A549 (cell line): Measurements from ENCODE around the gene A4GNT. TPM values are rescaled to one million over a fixed set of nuclear protein-coding genes. Genes with fewer than 3 reads are reported as not detected.

Source experiments
- ATAC-seq, 2 experiments: fragments of 200-7000 bp in 1 of 2; fragments of >200 bp in 1 of 2; cut with Nextera tagmentation in 1 of 2; cut with Tn5 transposase in 1 of 2; 3 replicates each; pipeline versions ENCODE4 v1.8.0 to v1.9.1; 2018 to 2020; ENCODE audit warnings: mild to moderate bottlenecking in 1 of 2, moderate library complexity in 1 of 2
- CTCF ChIA-PET: fragments of 300-600 bp; sonication (Branson Sonifier 250); formaldehyde crosslinking; extraction: SDS; loops from one replicate; lab custom pipeline; 2021; ENCODE audit warnings: antibody characterized with exemption, inconsistent platforms; lab: Yijun Ruan, JAX
- POLR2A ChIA-PET: fragments of 350-600 bp; formaldehyde crosslinking; extraction: SDS; loops from one replicate; lab custom pipeline; 2021; ENCODE audit warnings: antibody characterized with exemption, inconsistent platforms; lab: Yijun Ruan, JAX
- DNase-seq, 2 experiments: peaks; one replicate each; pipeline versions ENCODE4 v3.0.0 to v3.0.0-alpha.2; 2011 to 2016; ENCODE audit warnings: low read depth in 1 of 2, low spot score in 1 of 2
- FAIRE-seq: peaks from 2 replicates; lab custom pipeline; 2011; peaks lifted over from hg19 to GRCh38; lab: Jason Lieb, UNC
- H3K27ac ChIP-seq, 2 experiments: fragments of >200 bp; sonication (Bioruptor Twin); formaldehyde crosslinking; 3 replicates each; pipeline ENCODE4 v1.5.1; 2016 to 2017
- H3K4me1 ChIP-seq: fragments of >200 bp; sonication (Bioruptor Twin); formaldehyde crosslinking; 3 replicates; pipeline ENCODE4 v1.6.1; 2016
- H3K4me2 ChIP-seq: fragments of >200 bp; sonication (Bioruptor Twin); formaldehyde crosslinking; 3 replicates; pipeline ENCODE4 v1.6.1; 2016
- H3K4me3 ChIP-seq: fragments of >200 bp; sonication (Bioruptor Twin); formaldehyde crosslinking; 3 replicates; pipeline ENCODE4 v1.5.1; 2016
- H3K9me3 ChIP-seq: fragments of >200 bp; sonication (Bioruptor Twin); formaldehyde crosslinking; 3 replicates; pipeline ENCODE4 v1.6.1; 2016
- CBX2 ChIP-seq: fragments of 200-600 bp; sonication (generic); IDR thresholded peaks from 2 replicates; pipeline ENCODE4 v1.6.1; 2016; ENCODE audit warnings: low read depth, mild to moderate bottlenecking, borderline replicate concordance
- CEBPB ChIP-seq, 2 experiments: fragments of >200 bp in 1 of 2; sonication (Bioruptor Twin) in 1 of 2; formaldehyde crosslinking in 1 of 2; IDR thresholded peaks; 2 replicates each; pipeline ENCODE4 v1.6.1; 2012 to 2016
- CTCF ChIP-seq: fragments of >200 bp; sonication (Bioruptor Twin); formaldehyde crosslinking; IDR thresholded peaks from 3 replicates; pipeline ENCODE4 v1.5.1; 2016
- E2F6 ChIP-seq: IDR thresholded peaks from 2 replicates; pipeline ENCODE4 v1.6.1; 2012; ENCODE audit warnings: low read depth, borderline replicate concordance
- EHF ChIP-seq: fragments of 250-450 bp; sonication (Bioruptor Pico); IDR thresholded peaks from 2 replicates; pipeline ENCODE4 v1.5.0; 2020; ENCODE audit warnings: mild to moderate bottlenecking
- ESRRA ChIP-seq: fragments of 150-350 bp; IDR thresholded peaks from 2 replicates; pipeline ENCODE4 v1.6.1; 2014; ENCODE audit warnings: mild to moderate bottlenecking, low read length, borderline replicate concordance
- FOSB ChIP-seq: fragments of 250-450 bp; sonication (Bioruptor Pico); IDR thresholded peaks from 2 replicates; pipeline ENCODE4 v1.5.0; 2020; ENCODE audit warnings: mild to moderate bottlenecking, moderate library complexity
- FOSL2 ChIP-seq, 2 experiments: fragments of 450-650 bp in 1 of 2; fragments of >200 bp in 1 of 2; sonication (Bioruptor Twin) in 1 of 2; formaldehyde crosslinking; IDR thresholded peaks; 2 replicates each; pipeline versions ENCODE4 v1.5.0 to v1.6.1; 2016 to 2020; ENCODE audit warnings: mild to moderate bottlenecking in 1 of 2, moderate library complexity in 1 of 2
- HEYL ChIP-seq: fragments of 250-450 bp; sonication (Bioruptor Pico); IDR thresholded peaks from 2 replicates; pipeline ENCODE4 v1.8.0; 2021; ENCODE audit warnings: mild to moderate bottlenecking, moderate library complexity
- HMGXB4 ChIP-seq: fragments of 250-450 bp; sonication (Bioruptor Pico); IDR thresholded peaks from 2 replicates; pipeline ENCODE4 v1.5.0; 2021; ENCODE audit warnings: mild to moderate bottlenecking, moderate library complexity, borderline replicate concordance
- HOXB5 ChIP-seq: fragments of 250-450 bp; sonication (Bioruptor Pico); IDR thresholded peaks from 2 replicates; pipeline ENCODE4 v1.5.0; 2020; ENCODE audit warnings: mild to moderate bottlenecking, moderate library complexity
- KDM5A ChIP-seq: fragments of 200-600 bp; sonication (generic); IDR thresholded peaks from 2 replicates; pipeline ENCODE4 v1.6.1; 2016; ENCODE audit warnings: antibody characterized with exemption, mild to moderate bottlenecking
- MAFK ChIP-seq: fragments of 450-650 bp; IDR thresholded peaks from 2 replicates; pipeline ENCODE4 v1.6.1; 2014; ENCODE audit not compliant: partially characterized antibody
- MAX ChIP-seq: IDR thresholded peaks from 2 replicates; pipeline ENCODE4 v1.6.1; 2012
- MYC ChIP-seq: IDR thresholded peaks from 2 replicates; pipeline ENCODE4 v1.6.1; 2012; ENCODE audit warnings: mild to moderate bottlenecking, inconsistent platforms, low read length, improper control_type of control experiment, borderline replicate concordance
- NR3C1 ChIP-seq: fragments of >200 bp; sonication (Bioruptor Twin); formaldehyde crosslinking; IDR thresholded peaks from 3 replicates; pipeline ENCODE4 v1.6.1; 2017
- PBX3 ChIP-seq: IDR thresholded peaks from 2 replicates; pipeline ENCODE4 v1.6.1; 2012
- POLR2AphosphoS2 ChIP-seq: conservative IDR thresholded peaks from 2 replicates; pipeline ENCODE4 v1.6.1; 2012; ENCODE audit warnings: low read length, improper control_type of control experiment, inconsistent platforms
- RAD21 ChIP-seq, 2 experiments: fragments of >200 bp in 1 of 2; sonication (Bioruptor Twin) in 1 of 2; formaldehyde crosslinking in 1 of 2; IDR thresholded peaks in 1 of 2; conservative IDR thresholded peaks in 1 of 2; 2 replicates in 1 of 2; 3 replicates in 1 of 2; pipeline ENCODE4 v1.6.1; 2012 to 2018; ENCODE audit warnings: inconsistent platforms in 1 of 2
- RCOR1 ChIP-seq: fragments of 150-350 bp; IDR thresholded peaks from 2 replicates; pipeline ENCODE4 v1.6.1; 2014; ENCODE audit warnings: antibody characterized with exemption, low read length, low read depth
- SMC3 ChIP-seq: fragments of >200 bp; sonication (Bioruptor Twin); formaldehyde crosslinking; IDR thresholded peaks from 3 replicates; pipeline ENCODE4 v1.6.1; 2018; ENCODE audit warnings: inconsistent platforms
- SREBF2 ChIP-seq: fragments of 450-650 bp; IDR thresholded peaks from 2 replicates; pipeline ENCODE4 v1.6.1; 2014; ENCODE audit warnings: mild to moderate bottlenecking, moderate library complexity
- TFCP2L1 ChIP-seq: fragments of 250-450 bp; sonication (Bioruptor Pico); IDR thresholded peaks from 2 replicates; pipeline ENCODE4 v1.5.0; 2021; ENCODE audit warnings: mild to moderate bottlenecking
- TP53 ChIP-seq: fragments of 250-450 bp; sonication (Bioruptor Pico); IDR thresholded peaks from 2 replicates; pipeline ENCODE4 v1.5.0; 2021; ENCODE audit warnings: mild to moderate bottlenecking, moderate library complexity
- WGBS: methylation state at CpG from one replicate; pipeline ENCODE4 v1.1.6; 2017; ENCODE audit errors: missing lambda C conversion rate; 5-methylcytosine and 5-hydroxymethylcytosine counted together
- polyA minus RNA-seq: library from RNA; depleted of rRNA, polyadenylated mRNA; stranded (reverse); fragments of >200 nt; gene quantifications from 2 replicates; pipeline ENCODE4 v1.2.3, GENCODE V29; 2011; rRNA and poly(A)+ RNA removed
- polyA plus RNA-seq, 4 experiments: library from polyadenylated mRNA; depleted of rRNA in 3 of 4; stranded (reverse); fragments of >200 nt; fragmentation: RNase III in 1 of 4; extraction: RNeasy Plus Mini Kit Qiagen cat#74134 plus additional on column Dnase treatment in 1 of 4; gene quantifications; 2 replicates in 3 of 4; 3 replicates in 1 of 4; pipeline ENCODE4 v1.2.3, GENCODE V29; 2011 to 2017

Gene A4GNT
- polyA plus RNA-seq (2011; rRNA removed) (not detected in 2 replicates), polyA plus RNA-seq (2017; fragmentation: RNase III; extraction: RNeasy Plus Mini Kit Qiagen cat#74134 plus additional on column Dnase treatment) (not detected in 3 replicates), polyA minus RNA-seq (not detected in 2 replicates)
- not detected in 2 replicates for polyA plus RNA-seq (2012; cell fraction: cytosol; rRNA removed)
- not detected in 2 replicates for polyA plus RNA-seq (2012; cell fraction: nucleus; rRNA removed)

- no peak within 1 kb of the TSS for H3K4me2 ChIP-seq
- ATAC-seq (no peak), DNase-seq (no peak), FAIRE-seq (no peak)
- no peak within 1 kb of the TSS for H3K4me3 ChIP-seq
- no peak for TF ChIP-seq PBX3
- no peak for TF ChIP-seq TP53 (CRISPR knock-in tag)
- no peak for TF ChIP-seq ESRRA
- no peak for TF ChIP-seq MAFK
- TF ChIP-seq MYC = no peak
- TF ChIP-seq POLR2AphosphoS2 = no peak
- no peak for TF ChIP-seq EHF (CRISPR knock-in tag)
- no peak for TF ChIP-seq E2F6
- no peak for TF ChIP-seq HMGXB4
- TF ChIP-seq FOSB = no peak
- TF ChIP-seq FOSL2 (IDR thresholded peaks at IDR 0.05) = no peak
- TF ChIP-seq FOSL2 (CRISPR knock-in tag; IDR thresholded peaks at IDR 0.05) = no peak
- TF ChIP-seq KDM5A = no peak
- TF ChIP-seq CEBPB (IDR thresholded peaks at IDR 0.05) = no peak
- TF ChIP-seq RCOR1 = no peak
- TF ChIP-seq MAX = no peak
- no peak for TF ChIP-seq NR3C1
- no peak for TF ChIP-seq CBX2
- ChIA-PET CTCF (interaction anchor here (0.9 to 1.5 kb wide), 2 partner anchors 14 to 15 kb away, joined by 3 to 4 read pairs; no protein-coding TSS in a partner anchor), POLR2A (no interaction called here)
- 68% methylated on average over 1 of the region's 1 CpG for WGBS
- H3K4me1 ChIP-seq = no peaks in the 10 kb centered on the region
- H3K27ac ChIP-seq = no peak within 1 kb of the TSS
- no peaks in the 10 kb centered on the region for H3K9me3 ChIP-seq
These were observed at the start of gene A4GNT for GRCh38 chr3:138132239-138132638. Gene A4GNT (minus strand): TSS chr3:138132390. CDS start chr3:138131256, 1,134 bp downstream.

- Histone ChIP-seq H3K4me1 (no peaks in the 10 kb centered on the region; the same call in 2 of the 3 replicates), H3K9me3 (no peaks in the 10 kb centered on the region), H3K27ac (no peak overlapping the region), H3K4me3 (no peak overlapping the region), H3K4me2 (no peak overlapping the region)
- peak; percentile 93 to 97 for ATAC-seq
- peak; percentile 65 to 71 for TF ChIP-seq RAD21 (conservative IDR thresholded peaks at IDR 0.05 in 1 of 2, IDR thresholded peaks at IDR 0.05 in 1 of 2)
- TF ChIP-seq SREBF2 = no peak
- no peak for TF ChIP-seq HOXB5 (CRISPR knock-in tag)
- no peak for TF ChIP-seq HEYL
- TF ChIP-seq CTCF = peak; percentile 59
- peak; percentile 43; the same call in 2 of the 3 replicates for TF ChIP-seq SMC3
- no peak for TF ChIP-seq TFCP2L1 (CRISPR knock-in tag)
- POLR2A ChIA-PET = no interaction called here
- CTCF ChIA-PET = interaction anchor here (0.7 to 1.1 kb wide), 4 partner anchors 9 to 735 kb away, joined by 3 read pairs; no protein-coding TSS in a partner anchor
- 2% methylated on average over 2 of the region's 2 CpGs for WGBS
- peak in 1 of 2 experiments; percentile 35 for DNase-seq
- peak; percentile 28 for FAIRE-seq
These were observed 48.3 kb upstream of the A4GNT start for GRCh38 chr3:138180375-138181029.
